LNCaP clone FGC (cell line): Measurements from ENCODE around the gene PTPN22.

ENCODE experiments used
- DNase-seq: peaks from one replicate; pipeline ENCODE4 v3.0.0-alpha.2; 2011; ENCODE audit warnings: low read depth
- H3K4me3 ChIP-seq: 2 replicates; pipeline ENCODE4 v1.5.1; 2011; ENCODE audit warnings: mild to moderate bottlenecking, low read depth, low read length, control low read depth
- CTCF ChIP-seq: IDR thresholded peaks from 2 replicates; pipeline ENCODE4 v1.5.1; 2012; ENCODE audit warnings: mild to moderate bottlenecking; ENCODE audit not compliant: control insufficient read depth, insufficient read depth; ENCODE audit errors: extremely low read depth

Gene PTPN22

GRCh38 chr1:113802367-113803007 lies 69.0 kb downstream of the PTPN22 start:
- no peak overlapping the region for H3K4me3 ChIP-seq
- DNase-seq = no peak
- no peak for TF ChIP-seq CTCF

- H3K4me3 ChIP-seq = no peak overlapping the region
- no peak for DNase-seq
- TF ChIP-seq CTCF = no peak
Measured at GRCh38 chr1:113800487-113800886, 71.0 kb downstream of the PTPN22 start.

- TF ChIP-seq CTCF = no peak
- H3K4me3 ChIP-seq = no peak overlapping the region
- no peak for DNase-seq
Measured at GRCh38 chr1:113797472-113797871, 74.0 kb downstream of the PTPN22 start.

GRCh38 chr1:113793878-113794834 lies 77.4 kb downstream of the PTPN22 start:
- no peak overlapping the region for H3K4me3 ChIP-seq
- DNase-seq = no peak
- TF ChIP-seq CTCF = no peak

- DNase-seq = no peak
- no peak for TF ChIP-seq CTCF
- no peak overlapping the region for H3K4me3 ChIP-seq
Measured at GRCh38 chr1:113792986-113793385, 78.5 kb downstream of the PTPN22 start.

GRCh38 chr1:113792471-113792870 lies 79.0 kb downstream of the PTPN22 start:
- no peak for DNase-seq
- no peak for TF ChIP-seq CTCF
- H3K4me3 ChIP-seq = no peak overlapping the region
